Cardiac muscle cell (in vitro differentiated cells and primary cell): ENCODE measurements around the gene GNRH2. TPM values are rescaled to one million over a fixed set of nuclear protein-coding genes. Genes with fewer than 3 reads are reported as not detected.

Source experiments
- DNase-seq, 2 donors: peaks; one replicate each; pipeline versions ENCODE4 v3.0.0 to v3.0.0-alpha.2; 2010 to 2017; ENCODE audit warnings: low read depth in 1 of 2, low spot score in 1 of 2
- H3K27ac ChIP-seq: fragments of 200-600 bp; sonication (generic); 2 replicates; pipeline ENCODE4 v1.5.1; 2016
- H3K27me3 ChIP-seq: fragments of 200-600 bp; sonication (generic); 2 replicates; pipeline ENCODE4 v1.6.0; 2016; ENCODE audit warnings: control low read depth
- H3K36me3 ChIP-seq: fragments of 200-600 bp; sonication (generic); 2 replicates; pipeline ENCODE4 v1.5.1; 2016; ENCODE audit warnings: control low read depth
- H3K4me1 ChIP-seq: fragments of 200-600 bp; sonication (generic); 2 replicates; pipeline ENCODE4 v1.8.1; 2017; ENCODE audit warnings: low read depth, mild to moderate bottlenecking, mixed run types
- H3K4me3 ChIP-seq: fragments of 200-600 bp; sonication (generic); 2 replicates; pipeline ENCODE4 v1.5.1; 2016; ENCODE audit warnings: mild to moderate bottlenecking
- H3K9me3 ChIP-seq: fragments of 200-600 bp; sonication (generic); 2 replicates; pipeline ENCODE4 v1.5.1; 2017; ENCODE audit warnings: low read depth, mild to moderate bottlenecking, control low read depth
- polyA plus RNA-seq: library from polyadenylated mRNA; unstranded; fragments of >200 nt; fragmentation: Nextera tagmentation; extraction: Ambion mirVana; gene quantifications from 2 replicates; pipeline ENCODE4 v1.2.1, GENCODE V29; 2016
- total RNA-seq: library from RNA; depleted of rRNA; stranded (reverse); fragments of >200 nt; gene quantifications from 2 replicates; pipeline ENCODE4 v1.2.3, GENCODE V29; 2016
- TF ChIP-seq, protein P1 (sequence below): IDR thresholded peaks from 2 replicates; pipeline ENCODE4 v1.5.1; 2012; ENCODE audit warnings: low read depth, mild to moderate bottlenecking, low read length

The GNRH2 gene
- total and polyA plus RNA-seq, 2 experiments from 2014 or later = 5.3 TPM; not detected in 1

DNA sequence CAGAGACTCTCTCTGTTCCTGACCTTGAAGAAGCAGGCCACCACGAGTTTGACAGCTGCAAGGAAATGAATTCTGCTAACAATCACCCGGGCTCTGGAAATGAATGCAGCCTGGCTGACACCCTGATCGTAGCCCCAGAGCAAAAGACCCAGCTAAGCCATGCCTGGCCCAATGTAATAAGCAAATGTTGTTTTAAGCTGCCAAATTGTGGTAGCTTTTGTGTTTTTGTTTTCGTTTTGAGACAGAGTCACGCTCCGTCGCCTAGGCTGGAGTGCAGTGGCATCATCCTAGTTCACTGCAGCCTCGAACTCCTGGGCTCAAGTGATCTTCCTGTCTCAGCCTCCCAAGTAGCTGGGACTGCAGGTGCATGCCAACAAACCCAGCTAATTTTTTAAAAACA lies 24.7 kb downstream of the GNRH2 start:
- Histone ChIP-seq H3K9me3 (no peaks in the 10 kb centered on the region), H3K4me1 (no peaks in the 10 kb centered on the region), H3K27ac (no peak overlapping the region), H3K27me3 (peaks cover 27% of the 10 kb centered on the region), H3K36me3 (no peaks in the 10 kb centered on the region), H3K4me3 (no peak overlapping the region)
- DNase-seq = no peak
- TF ChIP-seq, protein P1, sequence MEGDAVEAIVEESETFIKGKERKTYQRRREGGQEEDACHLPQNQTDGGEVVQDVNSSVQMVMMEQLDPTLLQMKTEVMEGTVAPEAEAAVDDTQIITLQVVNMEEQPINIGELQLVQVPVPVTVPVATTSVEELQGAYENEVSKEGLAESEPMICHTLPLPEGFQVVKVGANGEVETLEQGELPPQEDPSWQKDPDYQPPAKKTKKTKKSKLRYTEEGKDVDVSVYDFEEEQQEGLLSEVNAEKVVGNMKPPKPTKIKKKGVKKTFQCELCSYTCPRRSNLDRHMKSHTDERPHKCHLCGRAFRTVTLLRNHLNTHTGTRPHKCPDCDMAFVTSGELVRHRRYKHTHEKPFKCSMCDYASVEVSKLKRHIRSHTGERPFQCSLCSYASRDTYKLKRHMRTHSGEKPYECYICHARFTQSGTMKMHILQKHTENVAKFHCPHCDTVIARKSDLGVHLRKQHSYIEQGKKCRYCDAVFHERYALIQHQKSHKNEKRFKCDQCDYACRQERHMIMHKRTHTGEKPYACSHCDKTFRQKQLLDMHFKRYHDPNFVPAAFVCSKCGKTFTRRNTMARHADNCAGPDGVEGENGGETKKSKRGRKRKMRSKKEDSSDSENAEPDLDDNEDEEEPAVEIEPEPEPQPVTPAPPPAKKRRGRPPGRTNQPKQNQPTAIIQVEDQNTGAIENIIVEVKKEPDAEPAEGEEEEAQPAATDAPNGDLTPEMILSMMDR = no peak

DNA sequence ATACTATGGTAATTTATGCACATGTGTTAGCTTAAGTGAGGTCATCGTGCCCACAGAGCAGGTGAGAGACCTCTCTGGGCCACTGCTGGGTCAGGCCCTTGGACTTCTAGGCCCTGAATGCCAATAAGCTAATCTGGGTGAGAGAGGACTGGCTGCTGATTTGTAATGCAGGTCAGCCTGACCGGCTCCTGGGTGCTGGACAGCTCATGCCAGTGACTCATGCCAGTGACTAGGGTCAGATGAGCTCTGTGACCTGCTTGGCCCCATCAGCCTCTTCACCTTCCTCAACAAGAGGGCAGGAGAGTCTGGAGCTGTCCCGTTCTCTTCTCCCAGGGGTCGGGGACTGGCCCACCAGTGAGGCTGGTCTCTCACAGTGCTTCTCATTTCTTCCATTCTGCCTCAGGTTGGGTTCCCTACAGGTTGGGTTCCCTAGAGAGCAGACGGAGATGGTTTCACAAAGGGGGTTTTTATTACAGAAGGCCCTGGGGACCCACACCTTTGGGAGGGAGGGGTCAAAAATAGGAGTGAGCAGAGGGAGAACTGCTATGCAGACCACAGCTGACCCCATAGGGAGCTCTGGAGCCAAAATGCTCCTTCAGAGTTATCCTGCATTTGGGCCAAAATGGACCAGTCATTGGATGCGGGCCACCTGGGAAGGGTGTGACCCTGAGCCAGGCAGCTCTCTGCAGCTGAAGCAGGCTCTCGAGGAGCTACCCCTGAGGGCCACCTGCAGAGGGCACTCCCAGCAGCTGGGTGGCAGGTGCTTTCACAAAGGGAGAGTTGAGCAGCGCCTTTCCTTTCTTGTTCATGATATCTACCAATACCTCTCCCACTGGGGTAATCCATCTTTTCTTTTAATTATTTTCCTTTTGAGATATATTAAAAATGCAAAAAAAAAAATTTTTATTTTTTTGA lies 25.8 kb downstream of the GNRH2 start:
- H3K36me3 ChIP-seq = no peaks in the 10 kb centered on the region
- TF ChIP-seq, protein P1 = no peak
- no peak for DNase-seq
- H3K27ac ChIP-seq = no peak overlapping the region
- H3K9me3 ChIP-seq = no peaks in the 10 kb centered on the region
- no peak overlapping the region for H3K4me3 ChIP-seq
- no peaks in the 10 kb centered on the region for H3K4me1 ChIP-seq
- H3K27me3 ChIP-seq = peaks cover 38% of the 10 kb centered on the region

DNA sequence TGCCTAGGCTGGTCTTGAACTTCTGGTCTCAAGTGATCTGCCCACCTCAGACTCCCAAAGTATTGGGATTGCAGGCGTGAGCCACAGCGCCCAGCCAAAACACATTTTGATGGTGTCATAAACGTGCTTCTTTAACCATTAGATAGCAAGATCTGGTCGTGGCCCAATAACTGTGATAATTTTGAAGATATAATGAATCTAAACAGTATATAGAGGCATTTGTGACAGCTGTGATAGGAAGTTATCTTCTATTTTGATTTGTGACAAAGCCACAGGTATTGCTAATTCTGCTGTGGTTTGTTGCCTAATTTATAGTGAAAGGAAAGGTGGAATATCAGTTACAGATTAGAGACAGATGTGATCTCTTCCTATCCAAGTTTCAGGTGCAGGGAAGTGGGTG lies 27.3 kb downstream of the GNRH2 start:
- no peak for DNase-seq
- H3K27ac ChIP-seq = no peak overlapping the region
- H3K4me1 ChIP-seq = no peaks in the 10 kb centered on the region
- H3K4me3 ChIP-seq = no peak overlapping the region
- peaks cover 49% of the 10 kb centered on the region for H3K27me3 ChIP-seq
- TF ChIP-seq, protein P1 = no peak
- H3K9me3 ChIP-seq = no peaks in the 10 kb centered on the region
- H3K36me3 ChIP-seq = no peaks in the 10 kb centered on the region

DNA sequence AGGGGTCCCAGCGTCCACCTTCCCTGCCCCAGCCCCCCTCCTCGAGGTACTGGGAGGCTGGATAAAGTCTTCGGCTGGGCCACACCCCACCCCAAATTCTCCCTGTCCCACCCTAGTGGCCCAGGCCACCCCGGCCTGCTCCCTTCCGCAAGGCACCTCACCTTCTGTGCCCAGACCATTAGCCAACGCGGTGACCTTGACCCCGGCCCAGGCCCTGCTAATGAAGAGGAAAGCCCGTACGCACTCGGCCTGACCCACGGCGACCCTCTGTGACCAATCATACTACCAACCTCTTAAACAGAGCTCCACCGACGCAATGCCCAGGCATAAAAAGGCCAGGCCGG lies 27.8 kb downstream of the GNRH2 start:
- H3K27me3 ChIP-seq = peaks cover 51% of the 10 kb centered on the region
- TF ChIP-seq, protein P1 = no peak
- H3K27ac ChIP-seq = no peak overlapping the region
- no peak for DNase-seq
- no peaks in the 10 kb centered on the region for H3K36me3 ChIP-seq
- H3K4me3 ChIP-seq = no peak overlapping the region
- H3K4me1 ChIP-seq = no peaks in the 10 kb centered on the region
- no peaks in the 10 kb centered on the region for H3K9me3 ChIP-seq

DNA sequence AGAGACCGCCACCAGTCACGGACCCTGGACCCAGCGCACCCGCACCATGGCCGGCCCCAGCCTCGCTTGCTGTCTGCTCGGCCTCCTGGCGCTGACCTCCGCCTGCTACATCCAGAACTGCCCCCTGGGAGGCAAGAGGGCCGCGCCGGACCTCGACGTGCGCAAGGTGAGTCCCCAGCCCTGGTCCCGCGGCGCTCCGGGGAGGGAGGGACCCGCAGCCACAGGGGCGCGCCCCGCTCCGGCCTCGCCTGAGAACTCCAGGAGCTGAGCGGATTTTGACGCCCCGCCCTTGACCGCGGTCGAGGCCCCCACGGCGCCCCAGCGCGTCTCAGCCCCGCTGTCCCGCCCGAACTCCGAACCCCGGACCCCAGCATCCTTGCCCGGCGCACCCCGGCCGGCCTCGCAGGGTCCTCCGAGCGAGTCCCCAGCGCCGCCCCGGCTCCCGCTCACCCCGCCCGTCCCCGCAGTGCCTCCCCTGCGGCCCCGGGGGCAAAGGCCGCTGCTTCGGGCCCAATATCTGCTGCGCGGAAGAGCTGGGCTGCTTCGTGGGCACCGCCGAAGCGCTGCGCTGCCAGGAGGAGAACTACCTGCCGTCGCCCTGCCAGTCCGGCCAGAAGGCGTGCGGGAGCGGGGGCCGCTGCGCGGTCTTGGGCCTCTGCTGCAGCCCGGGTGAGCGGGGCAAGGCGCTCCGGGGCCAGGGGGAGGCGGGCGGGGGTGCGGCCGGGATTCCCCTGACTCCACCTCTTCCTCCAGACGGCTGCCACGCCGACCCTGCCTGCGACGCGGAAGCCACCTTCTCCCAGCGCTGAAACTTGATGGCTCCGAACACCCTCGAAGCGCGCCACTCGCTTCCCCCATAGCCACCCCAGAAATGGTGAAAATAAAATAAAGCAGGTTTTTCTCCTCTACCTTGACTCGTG lies 28.4 kb downstream of the GNRH2 start, which contains the start of gene OXT:
TSS of gene OXT (plus strand) at position 11 of the 920 bp plus-strand sequence. CDS start at position 47, 36 bp downstream.
- TF ChIP-seq, protein P1 = no peak
- peaks cover 51% of the 10 kb centered on the region for H3K27me3 ChIP-seq
- H3K4me3 ChIP-seq = peak within 1 kb of the TSS; percentile 13
- peak in 1 of 2 donors; percentile 49 for DNase-seq
- H3K27ac ChIP-seq = no peak within 1 kb of the TSS
- H3K36me3 ChIP-seq = no peaks in the 10 kb centered on the region
- no peaks in the 10 kb centered on the region for H3K4me1 ChIP-seq
- H3K9me3 ChIP-seq = no peaks in the 10 kb centered on the region
